WTC11 (cell line): ENCODE data around the gene ITGA11. TPM values are rescaled to one million over a fixed set of nuclear protein-coding genes. Genes with fewer than 3 reads are reported as not detected.

ENCODE experiments used
- ATAC-seq: fragments of 200-7000 bp; cut with Tn5 transposase; 2 replicates; pipeline ENCODE4 v1.10.0; 2021; ENCODE audit warnings: mild to moderate bottlenecking, moderate library complexity
- CTCF ChIA-PET: fragments of 300-600 bp; sonication (Branson Sonifier 250); formaldehyde crosslinking; loops from one replicate; lab custom pipeline; 2021; ENCODE audit warnings: antibody characterized with exemption; lab: Charles Lee
- POLR2A ChIA-PET: fragments of 350-600 bp; sonication (Branson Sonifier 250); formaldehyde crosslinking; loops from one replicate; lab custom pipeline; 2021; ENCODE audit warnings: antibody characterized with exemption; lab: Charles Lee
- DNase-seq: peaks from one replicate; pipeline ENCODE4 v3.0.0; 2021; ENCODE audit warnings: low spot score
- H3K27ac Mint-ChIP-seq: 2 replicates; pipeline ENCODE4 v1.8.0; 2021; ENCODE audit warnings: mixed read lengths
- H3K27me3 Mint-ChIP-seq: 2 replicates; pipeline ENCODE4 v1.8.0; 2021; ENCODE audit warnings: low read depth, mild to moderate bottlenecking, moderate library complexity, mixed read lengths
- H3K36me3 Mint-ChIP-seq: 2 replicates; pipeline ENCODE4 v1.8.0; 2021; ENCODE audit warnings: mixed read lengths
- H3K4me1 Mint-ChIP-seq: 2 replicates; pipeline ENCODE4 v1.8.0; 2022; ENCODE audit warnings: mixed read lengths
- H3K4me3 Mint-ChIP-seq: 2 replicates; pipeline ENCODE4 v1.8.0; 2021; ENCODE audit warnings: mild to moderate bottlenecking, moderate library complexity, mixed read lengths
- H3K9me3 Mint-ChIP-seq: 2 replicates; pipeline ENCODE4 v1.8.0; 2021; ENCODE audit warnings: mixed read lengths
- ELF4 ChIP-seq: sonication (generic); formaldehyde crosslinking; IDR thresholded peaks from 2 replicates; pipeline ENCODE4 v1.8.1; 2022; ENCODE audit warnings: low read depth, mild to moderate bottlenecking, moderate library complexity, missing genetic modification reagents
- ESRRA ChIP-seq: sonication (generic); formaldehyde crosslinking; IDR thresholded peaks from 2 replicates; pipeline ENCODE4 v1.8.1; 2022; ENCODE audit warnings: mild to moderate bottlenecking, missing genetic modification reagents, borderline replicate concordance
- FOXJ3 ChIP-seq: sonication (generic); formaldehyde crosslinking; IDR thresholded peaks from 2 replicates; pipeline ENCODE4 v1.9.0; 2021; ENCODE audit warnings: missing genetic modification reagents, mild to moderate bottlenecking, borderline replicate concordance
- FOXK1 ChIP-seq: sonication (generic); formaldehyde crosslinking; IDR thresholded peaks from 2 replicates; pipeline ENCODE4 v1.8.0; 2022; ENCODE audit warnings: mild to moderate bottlenecking, moderate library complexity, missing genetic modification reagents
- KAT7 ChIP-seq: sonication (generic); formaldehyde crosslinking; IDR thresholded peaks from 2 replicates; pipeline ENCODE4 v1.8.1; 2023; ENCODE audit warnings: missing genetic modification reagents, mild to moderate bottlenecking, borderline replicate concordance
- MYBL2 ChIP-seq: sonication (generic); formaldehyde crosslinking; IDR thresholded peaks from 2 replicates; pipeline ENCODE4 v1.8.1; 2023; ENCODE audit warnings: mild to moderate bottlenecking, moderate library complexity, missing genetic modification reagents
- RORB ChIP-seq: fragments of 250-450 bp; sonication (Bioruptor Pico); IDR thresholded peaks from 2 replicates; pipeline ENCODE4 v1.9.0; 2021; ENCODE audit warnings: mild to moderate bottlenecking
- SOX15 ChIP-seq: fragments of 250-450 bp; sonication (Bioruptor Pico); IDR thresholded peaks from 2 replicates; pipeline ENCODE4 v1.9.0; 2021; ENCODE audit warnings: mild to moderate bottlenecking
- TEAD1 ChIP-seq: sonication (generic); formaldehyde crosslinking; IDR thresholded peaks from 2 replicates; pipeline ENCODE4 v1.8.0; 2022; ENCODE audit warnings: mild to moderate bottlenecking, missing genetic modification reagents
- ZNF416 ChIP-seq: fragments of 250-450 bp; sonication (Bioruptor Pico); IDR thresholded peaks from 2 replicates; pipeline ENCODE4 v1.9.0; 2021; ENCODE audit warnings: mild to moderate bottlenecking, inconsistent platforms
- ZNF423 ChIP-seq: fragments of 250-450 bp; sonication (Bioruptor Pico); IDR thresholded peaks from 2 replicates; pipeline ENCODE4 v2.1.2; 2022; ENCODE audit warnings: mild to moderate bottlenecking, moderate library complexity
- total RNA-seq: library from RNA; stranded (reverse); gene quantifications from 3 replicates; pipeline ENCODE4 v1.2.3, GENCODE V29; 2021
- TF ChIP-seq, protein P1 (sequence below): sonication (generic); formaldehyde crosslinking; IDR thresholded peaks from 2 replicates; pipeline ENCODE4 v1.8.1; 2022; ENCODE audit warnings: low read depth, missing genetic modification reagents, borderline replicate concordance
- TF ChIP-seq, protein P2 (sequence below): sonication (generic); formaldehyde crosslinking; IDR thresholded peaks from 2 replicates; pipeline ENCODE4 v1.8.0; 2023; ENCODE audit warnings: missing genetic modification reagents, mild to moderate bottlenecking, borderline replicate concordance
- TF ChIP-seq, protein P3 (sequence below): sonication (generic); formaldehyde crosslinking; IDR thresholded peaks from 2 replicates; pipeline ENCODE4 v1.8.0; 2022; ENCODE audit warnings: mild to moderate bottlenecking, missing genetic modification reagents
- TF ChIP-seq, protein P4 (sequence below): sonication (generic); formaldehyde crosslinking; IDR thresholded peaks from 2 replicates; pipeline ENCODE4 v1.8.0; 2022; ENCODE audit warnings: mild to moderate bottlenecking, missing genetic modification reagents
- TF ChIP-seq, protein P5 (sequence below): sonication (generic); formaldehyde crosslinking; IDR thresholded peaks from 2 replicates; pipeline ENCODE4 v1.8.1; 2023; ENCODE audit warnings: mild to moderate bottlenecking, missing genetic modification reagents, borderline replicate concordance
- TF ChIP-seq, protein P6 (sequence below): fragments of 200-600 bp; IDR thresholded peaks from 2 replicates; pipeline ENCODE4 v1.8.0; 2022; ENCODE audit warnings: antibody characterized with exemption
- TF ChIP-seq, protein P7 (sequence below): sonication (generic); formaldehyde crosslinking; IDR thresholded peaks from 2 replicates; pipeline ENCODE4 v1.8.1; 2023; ENCODE audit warnings: mild to moderate bottlenecking, missing genetic modification reagents, moderate library complexity

The ITGA11 gene
- total RNA-seq, 1 experiment from 2014 or later = 0.15 TPM

DNA sequence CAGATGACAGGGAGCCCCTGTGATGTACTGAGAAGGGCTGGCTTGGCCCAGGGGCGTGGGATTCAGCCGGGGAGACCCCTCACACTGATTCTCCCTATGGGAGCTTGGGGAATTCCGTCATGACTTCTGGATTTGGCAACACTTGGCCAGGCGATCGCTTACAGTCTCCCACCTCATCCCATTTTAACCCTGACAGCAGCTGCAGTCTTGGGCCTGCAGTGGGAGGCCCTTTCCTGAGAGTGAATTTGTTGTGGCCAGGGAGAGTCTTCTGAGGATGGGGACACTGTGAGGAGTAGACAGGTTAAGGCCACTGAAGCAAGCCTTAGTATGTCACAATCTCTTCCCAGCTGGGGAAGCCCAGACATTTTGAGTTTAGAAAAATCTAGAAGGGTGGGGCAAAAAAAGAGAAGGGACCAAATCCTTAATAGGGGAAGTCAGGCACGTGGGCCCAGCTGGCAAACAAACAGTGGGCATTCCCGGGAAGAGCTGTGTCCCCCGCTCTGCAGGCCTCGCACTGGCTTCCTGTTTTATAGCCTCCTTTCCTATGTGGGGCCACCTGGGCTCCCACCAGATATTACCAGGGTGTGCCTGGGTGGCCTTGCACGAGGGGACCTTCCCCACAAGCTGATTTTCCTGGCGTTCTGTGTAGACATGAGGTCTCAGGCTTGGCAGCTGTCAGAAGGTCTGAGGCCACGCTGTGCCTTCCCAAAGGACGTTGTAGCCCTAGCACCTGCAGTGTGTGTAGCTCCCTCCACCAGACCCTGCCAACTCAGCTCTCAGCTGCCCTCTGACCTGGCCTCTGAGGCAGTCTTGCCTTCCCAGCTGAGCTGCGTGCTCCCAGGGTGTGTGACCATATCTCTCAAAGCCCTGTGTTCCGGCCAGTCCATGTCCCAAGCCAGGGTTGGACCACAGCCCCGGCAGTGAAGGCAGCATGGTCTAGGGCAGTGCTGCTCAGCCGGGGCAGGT is 89.9 kb downstream of the ITGA11 start:
- H3K27me3 Mint-ChIP-seq = no peaks in the 10 kb centered on the region
- POLR2A ChIA-PET = no interaction called here
- CTCF ChIA-PET = interaction anchor here (0.6 to 3.9 kb wide), 7 partner anchors 8 to 89 kb away, joined by 3 to 22 read pairs (median 4); no protein-coding TSS in a partner anchor
- DNase-seq (no peak), ATAC-seq (no peak)
- peaks cover 16% of the 10 kb centered on the region for H3K4me1 Mint-ChIP-seq
- no peak overlapping the region for H3K4me3 Mint-ChIP-seq
- no peak for TF ChIP-seq RORB (CRISPR knock-in tag)
- TF ChIP-seq, protein P1, sequence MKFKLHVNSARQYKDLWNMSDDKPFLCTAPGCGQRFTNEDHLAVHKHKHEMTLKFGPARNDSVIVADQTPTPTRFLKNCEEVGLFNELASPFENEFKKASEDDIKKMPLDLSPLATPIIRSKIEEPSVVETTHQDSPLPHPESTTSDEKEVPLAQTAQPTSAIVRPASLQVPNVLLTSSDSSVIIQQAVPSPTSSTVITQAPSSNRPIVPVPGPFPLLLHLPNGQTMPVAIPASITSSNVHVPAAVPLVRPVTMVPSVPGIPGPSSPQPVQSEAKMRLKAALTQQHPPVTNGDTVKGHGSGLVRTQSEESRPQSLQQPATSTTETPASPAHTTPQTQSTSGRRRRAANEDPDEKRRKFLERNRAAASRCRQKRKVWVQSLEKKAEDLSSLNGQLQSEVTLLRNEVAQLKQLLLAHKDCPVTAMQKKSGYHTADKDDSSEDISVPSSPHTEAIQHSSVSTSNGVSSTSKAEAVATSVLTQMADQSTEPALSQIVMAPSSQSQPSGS (CRISPR knock-in tag) = no peak
- TF ChIP-seq, protein P2, sequence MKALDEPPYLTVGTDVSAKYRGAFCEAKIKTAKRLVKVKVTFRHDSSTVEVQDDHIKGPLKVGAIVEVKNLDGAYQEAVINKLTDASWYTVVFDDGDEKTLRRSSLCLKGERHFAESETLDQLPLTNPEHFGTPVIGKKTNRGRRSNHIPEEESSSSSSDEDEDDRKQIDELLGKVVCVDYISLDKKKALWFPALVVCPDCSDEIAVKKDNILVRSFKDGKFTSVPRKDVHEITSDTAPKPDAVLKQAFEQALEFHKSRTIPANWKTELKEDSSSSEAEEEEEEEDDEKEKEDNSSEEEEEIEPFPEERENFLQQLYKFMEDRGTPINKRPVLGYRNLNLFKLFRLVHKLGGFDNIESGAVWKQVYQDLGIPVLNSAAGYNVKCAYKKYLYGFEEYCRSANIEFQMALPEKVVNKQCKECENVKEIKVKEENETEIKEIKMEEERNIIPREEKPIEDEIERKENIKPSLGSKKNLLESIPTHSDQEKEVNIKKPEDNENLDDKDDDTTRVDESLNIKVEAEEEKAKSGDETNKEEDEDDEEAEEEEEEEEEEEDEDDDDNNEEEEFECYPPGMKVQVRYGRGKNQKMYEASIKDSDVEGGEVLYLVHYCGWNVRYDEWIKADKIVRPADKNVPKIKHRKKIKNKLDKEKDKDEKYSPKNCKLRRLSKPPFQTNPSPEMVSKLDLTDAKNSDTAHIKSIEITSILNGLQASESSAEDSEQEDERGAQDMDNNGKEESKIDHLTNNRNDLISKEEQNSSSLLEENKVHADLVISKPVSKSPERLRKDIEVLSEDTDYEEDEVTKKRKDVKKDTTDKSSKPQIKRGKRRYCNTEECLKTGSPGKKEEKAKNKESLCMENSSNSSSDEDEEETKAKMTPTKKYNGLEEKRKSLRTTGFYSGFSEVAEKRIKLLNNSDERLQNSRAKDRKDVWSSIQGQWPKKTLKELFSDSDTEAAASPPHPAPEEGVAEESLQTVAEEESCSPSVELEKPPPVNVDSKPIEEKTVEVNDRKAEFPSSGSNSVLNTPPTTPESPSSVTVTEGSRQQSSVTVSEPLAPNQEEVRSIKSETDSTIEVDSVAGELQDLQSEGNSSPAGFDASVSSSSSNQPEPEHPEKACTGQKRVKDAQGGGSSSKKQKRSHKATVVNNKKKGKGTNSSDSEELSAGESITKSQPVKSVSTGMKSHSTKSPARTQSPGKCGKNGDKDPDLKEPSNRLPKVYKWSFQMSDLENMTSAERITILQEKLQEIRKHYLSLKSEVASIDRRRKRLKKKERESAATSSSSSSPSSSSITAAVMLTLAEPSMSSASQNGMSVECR (CRISPR knock-in tag) = no peak
- TF ChIP-seq SOX15 = no peak
- no peaks in the 10 kb centered on the region for H3K9me3 Mint-ChIP-seq
- no peak overlapping the region for H3K27ac Mint-ChIP-seq
- no peaks in the 10 kb centered on the region for H3K36me3 Mint-ChIP-seq

DNA sequence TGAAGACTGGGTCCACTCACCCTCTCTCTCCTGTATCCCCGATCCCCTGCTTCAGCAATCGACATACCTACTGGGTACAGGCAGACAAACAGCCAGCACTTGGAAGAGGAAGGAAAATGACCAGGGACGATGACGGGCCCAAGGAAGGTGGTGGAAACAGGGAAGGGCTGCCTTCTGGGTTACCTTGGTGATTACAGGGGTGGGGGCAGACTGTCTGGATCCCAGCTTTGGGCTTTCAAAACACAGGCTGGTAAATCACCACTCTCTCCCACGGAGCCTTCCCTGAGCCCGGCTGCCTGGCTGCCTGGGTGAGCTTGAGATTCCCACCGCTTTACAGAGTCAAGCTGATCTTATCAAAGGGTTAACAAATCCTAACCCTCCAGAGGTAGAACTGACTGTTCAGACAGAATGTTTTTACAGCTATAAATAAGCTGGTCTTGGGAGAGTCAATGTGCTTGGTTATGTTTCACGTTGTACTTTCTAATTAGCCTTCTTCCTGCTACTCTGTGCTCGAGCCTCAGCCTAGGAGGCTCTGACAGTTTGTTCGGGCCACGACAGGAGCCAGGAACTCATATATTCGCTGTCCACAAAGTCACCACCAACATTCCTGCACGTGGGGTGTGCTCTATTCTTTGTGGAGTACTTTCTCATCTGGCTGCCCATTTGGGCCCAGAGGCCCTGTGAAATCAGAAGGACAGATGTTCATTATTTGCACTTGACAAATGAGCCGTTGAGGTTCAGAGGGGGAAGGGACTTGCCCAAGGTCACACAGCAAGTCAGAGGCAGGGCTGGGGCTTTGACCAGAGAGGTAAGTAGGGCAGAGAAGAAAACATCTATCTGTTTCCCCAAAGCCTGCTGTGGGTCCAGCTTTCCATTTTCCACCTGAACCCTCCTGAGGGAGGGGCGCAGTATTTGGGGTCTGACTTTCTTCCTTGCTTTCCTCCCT is 91.0 kb downstream of the ITGA11 start:
- H3K9me3 Mint-ChIP-seq = no peaks in the 10 kb centered on the region
- POLR2A ChIA-PET = no interaction called here
- no peak for ATAC-seq
- no peaks in the 10 kb centered on the region for H3K36me3 Mint-ChIP-seq
- no peaks in the 10 kb centered on the region for H3K27me3 Mint-ChIP-seq
- DNase-seq = no peak
- H3K27ac Mint-ChIP-seq = no peak overlapping the region
- H3K4me1 Mint-ChIP-seq = peaks cover 16% of the 10 kb centered on the region
- H3K4me3 Mint-ChIP-seq = no peak overlapping the region
- CTCF ChIA-PET = interaction anchor here (0.9 to 2.3 kb wide), 3 partner anchors 25 to 88 kb away, joined by 3 to 12 read pairs (median 4); no protein-coding TSS in a partner anchor
- TF ChIP-seq ESRRA (no peak), ZNF423 (CRISPR knock-in tag) (no peak), KAT7 (CRISPR knock-in tag) (no peak), ELF4 (no peak), ZNF416 (CRISPR knock-in tag) (no peak), FOXK1 (CRISPR knock-in tag) (no peak), TEAD1 (no peak), FOXJ3 (CRISPR knock-in tag) (no peak), MYBL2 (CRISPR knock-in tag) (no peak)
- TF ChIP-seq, protein P3, sequence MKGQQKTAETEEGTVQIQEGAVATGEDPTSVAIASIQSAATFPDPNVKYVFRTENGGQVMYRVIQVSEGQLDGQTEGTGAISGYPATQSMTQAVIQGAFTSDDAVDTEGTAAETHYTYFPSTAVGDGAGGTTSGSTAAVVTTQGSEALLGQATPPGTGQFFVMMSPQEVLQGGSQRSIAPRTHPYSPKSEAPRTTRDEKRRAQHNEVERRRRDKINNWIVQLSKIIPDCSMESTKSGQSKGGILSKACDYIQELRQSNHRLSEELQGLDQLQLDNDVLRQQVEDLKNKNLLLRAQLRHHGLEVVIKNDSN = no peak
- TF ChIP-seq, protein P4, sequence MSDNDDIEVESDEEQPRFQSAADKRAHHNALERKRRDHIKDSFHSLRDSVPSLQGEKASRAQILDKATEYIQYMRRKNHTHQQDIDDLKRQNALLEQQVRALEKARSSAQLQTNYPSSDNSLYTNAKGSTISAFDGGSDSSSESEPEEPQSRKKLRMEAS (CRISPR knock-in tag) = no peak
- TF ChIP-seq, protein P5, sequence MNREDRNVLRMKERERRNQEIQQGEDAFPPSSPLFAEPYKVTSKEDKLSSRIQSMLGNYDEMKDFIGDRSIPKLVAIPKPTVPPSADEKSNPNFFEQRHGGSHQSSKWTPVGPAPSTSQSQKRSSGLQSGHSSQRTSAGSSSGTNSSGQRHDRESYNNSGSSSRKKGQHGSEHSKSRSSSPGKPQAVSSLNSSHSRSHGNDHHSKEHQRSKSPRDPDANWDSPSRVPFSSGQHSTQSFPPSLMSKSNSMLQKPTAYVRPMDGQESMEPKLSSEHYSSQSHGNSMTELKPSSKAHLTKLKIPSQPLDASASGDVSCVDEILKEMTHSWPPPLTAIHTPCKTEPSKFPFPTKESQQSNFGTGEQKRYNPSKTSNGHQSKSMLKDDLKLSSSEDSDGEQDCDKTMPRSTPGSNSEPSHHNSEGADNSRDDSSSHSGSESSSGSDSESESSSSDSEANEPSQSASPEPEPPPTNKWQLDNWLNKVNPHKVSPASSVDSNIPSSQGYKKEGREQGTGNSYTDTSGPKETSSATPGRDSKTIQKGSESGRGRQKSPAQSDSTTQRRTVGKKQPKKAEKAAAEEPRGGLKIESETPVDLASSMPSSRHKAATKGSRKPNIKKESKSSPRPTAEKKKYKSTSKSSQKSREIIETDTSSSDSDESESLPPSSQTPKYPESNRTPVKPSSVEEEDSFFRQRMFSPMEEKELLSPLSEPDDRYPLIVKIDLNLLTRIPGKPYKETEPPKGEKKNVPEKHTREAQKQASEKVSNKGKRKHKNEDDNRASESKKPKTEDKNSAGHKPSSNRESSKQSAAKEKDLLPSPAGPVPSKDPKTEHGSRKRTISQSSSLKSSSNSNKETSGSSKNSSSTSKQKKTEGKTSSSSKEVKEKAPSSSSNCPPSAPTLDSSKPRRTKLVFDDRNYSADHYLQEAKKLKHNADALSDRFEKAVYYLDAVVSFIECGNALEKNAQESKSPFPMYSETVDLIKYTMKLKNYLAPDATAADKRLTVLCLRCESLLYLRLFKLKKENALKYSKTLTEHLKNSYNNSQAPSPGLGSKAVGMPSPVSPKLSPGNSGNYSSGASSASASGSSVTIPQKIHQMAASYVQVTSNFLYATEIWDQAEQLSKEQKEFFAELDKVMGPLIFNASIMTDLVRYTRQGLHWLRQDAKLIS = no peak
- TF ChIP-seq, protein P6, sequence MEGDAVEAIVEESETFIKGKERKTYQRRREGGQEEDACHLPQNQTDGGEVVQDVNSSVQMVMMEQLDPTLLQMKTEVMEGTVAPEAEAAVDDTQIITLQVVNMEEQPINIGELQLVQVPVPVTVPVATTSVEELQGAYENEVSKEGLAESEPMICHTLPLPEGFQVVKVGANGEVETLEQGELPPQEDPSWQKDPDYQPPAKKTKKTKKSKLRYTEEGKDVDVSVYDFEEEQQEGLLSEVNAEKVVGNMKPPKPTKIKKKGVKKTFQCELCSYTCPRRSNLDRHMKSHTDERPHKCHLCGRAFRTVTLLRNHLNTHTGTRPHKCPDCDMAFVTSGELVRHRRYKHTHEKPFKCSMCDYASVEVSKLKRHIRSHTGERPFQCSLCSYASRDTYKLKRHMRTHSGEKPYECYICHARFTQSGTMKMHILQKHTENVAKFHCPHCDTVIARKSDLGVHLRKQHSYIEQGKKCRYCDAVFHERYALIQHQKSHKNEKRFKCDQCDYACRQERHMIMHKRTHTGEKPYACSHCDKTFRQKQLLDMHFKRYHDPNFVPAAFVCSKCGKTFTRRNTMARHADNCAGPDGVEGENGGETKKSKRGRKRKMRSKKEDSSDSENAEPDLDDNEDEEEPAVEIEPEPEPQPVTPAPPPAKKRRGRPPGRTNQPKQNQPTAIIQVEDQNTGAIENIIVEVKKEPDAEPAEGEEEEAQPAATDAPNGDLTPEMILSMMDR = no peak
- TF ChIP-seq, protein P7, sequence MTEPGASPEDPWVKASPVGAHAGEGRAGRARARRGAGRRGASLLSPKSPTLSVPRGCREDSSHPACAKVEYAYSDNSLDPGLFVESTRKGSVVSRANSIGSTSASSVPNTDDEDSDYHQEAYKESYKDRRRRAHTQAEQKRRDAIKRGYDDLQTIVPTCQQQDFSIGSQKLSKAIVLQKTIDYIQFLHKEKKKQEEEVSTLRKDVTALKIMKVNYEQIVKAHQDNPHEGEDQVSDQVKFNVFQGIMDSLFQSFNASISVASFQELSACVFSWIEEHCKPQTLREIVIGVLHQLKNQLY (CRISPR knock-in tag) = no peak
